ENCODE measurements around the gene DIRAS1.

DIRAS1 gene

DNA sequence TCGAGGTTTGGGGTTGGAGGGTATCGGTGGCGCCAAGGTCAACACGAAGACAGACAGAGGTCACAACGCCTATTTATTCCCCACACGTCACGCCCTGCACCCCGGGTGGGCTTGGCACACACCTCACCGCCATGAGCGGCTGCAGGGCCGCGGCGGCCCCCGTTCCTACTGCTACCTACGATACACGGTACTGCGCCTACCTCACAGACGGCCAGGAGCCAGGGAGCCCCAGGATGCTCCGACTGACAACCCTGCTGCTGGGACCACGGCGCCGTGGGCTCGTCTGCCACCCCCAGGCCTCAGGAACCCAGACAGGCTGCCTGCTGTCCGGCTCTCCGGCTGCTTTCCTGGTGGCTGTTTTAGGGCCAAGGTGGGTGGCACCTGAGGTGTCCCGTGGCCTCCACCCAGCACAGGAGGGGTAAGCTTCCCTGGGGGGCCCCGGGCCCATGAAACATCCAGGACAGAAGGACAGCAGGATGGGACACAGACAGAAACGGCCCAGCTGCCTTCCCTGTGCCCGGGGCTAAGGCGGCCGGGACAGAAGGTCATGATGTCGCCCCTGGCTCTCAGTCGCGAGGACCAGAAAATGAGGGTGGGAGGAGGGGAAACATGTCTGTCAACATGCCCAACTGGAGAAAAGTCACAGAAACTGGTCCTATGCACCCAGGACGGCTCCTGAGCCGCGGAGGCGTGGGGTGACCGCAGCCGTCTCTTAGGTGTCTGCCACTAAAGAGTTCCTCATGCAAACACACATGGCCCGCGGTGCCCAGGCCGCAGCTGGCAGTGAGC, 33.7 kb upstream of the DIRAS1 start:
- DNase-seq: no peak

DNA sequence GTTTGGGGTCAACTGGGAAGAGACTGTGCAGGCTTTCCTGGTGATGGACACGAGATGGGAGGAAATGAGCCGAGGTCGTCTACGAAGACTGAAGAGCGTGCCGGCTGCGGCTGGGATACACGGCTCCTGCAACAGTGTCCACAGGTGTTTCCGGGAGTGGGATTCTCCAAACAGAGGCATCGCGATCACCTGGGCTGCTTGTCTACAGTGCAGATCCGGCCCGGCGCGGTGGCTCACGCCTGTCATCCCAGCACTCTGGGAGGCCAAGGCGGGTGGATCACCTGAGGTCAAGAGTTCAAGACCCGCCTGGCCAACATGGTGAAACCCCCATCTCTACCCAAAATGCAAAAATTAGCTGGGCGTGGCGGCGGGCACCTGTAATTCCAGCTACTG, 30.3 kb upstream of the DIRAS1 start:
- DNase-seq: no peak

DNA sequence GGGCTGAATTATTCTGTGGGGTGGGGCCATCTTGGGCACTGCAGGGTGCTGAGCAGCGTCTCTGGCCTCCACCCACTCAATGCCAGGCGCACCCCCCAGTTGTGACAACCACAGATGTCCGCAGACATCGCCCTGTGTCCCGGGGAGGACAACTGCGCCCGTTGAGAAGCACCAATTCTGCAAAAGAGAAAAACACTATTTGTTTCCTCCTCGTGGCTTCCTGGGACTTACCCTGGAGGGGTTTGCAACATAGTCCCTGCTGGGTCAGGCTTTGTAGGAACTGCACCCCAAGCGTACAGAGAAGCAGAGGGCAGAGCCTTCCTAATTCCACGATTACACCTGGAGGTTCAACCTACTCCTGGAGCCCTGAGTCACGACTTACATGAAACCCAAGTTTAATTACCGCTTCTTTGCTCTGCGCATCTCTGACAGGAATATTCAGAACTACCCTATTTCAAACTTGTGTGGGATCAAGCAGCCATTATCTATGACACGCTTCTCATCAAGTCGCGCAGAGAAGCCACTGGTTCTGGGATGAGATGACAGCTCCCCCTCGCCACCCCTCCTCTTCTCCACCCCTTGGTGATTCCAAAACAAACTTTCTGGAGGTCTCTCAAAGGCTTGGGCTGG, 29.8 kb upstream of the DIRAS1 start:
- DNase-seq: no peak

DNA sequence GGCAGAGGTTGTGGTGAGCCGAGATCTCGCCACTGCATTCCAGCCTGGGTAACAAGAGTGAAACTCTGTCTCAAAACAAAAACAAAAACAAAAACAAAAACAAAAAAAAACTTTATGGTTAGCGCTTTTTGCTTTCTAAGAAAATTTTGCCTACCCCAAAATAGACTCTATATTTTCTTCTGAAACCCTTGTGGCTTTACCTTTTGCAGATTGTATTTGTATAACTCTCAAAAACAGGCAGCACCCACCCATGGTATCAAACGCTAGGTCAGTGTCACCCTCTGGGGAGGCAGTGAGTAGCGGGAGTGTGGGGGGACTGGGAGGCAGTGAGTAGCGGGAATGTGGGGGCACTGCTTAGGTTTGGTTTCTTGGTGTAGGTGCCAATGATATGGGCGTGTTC, 26.2 kb upstream of the DIRAS1 start:
- no peak for DNase-seq

DNA sequence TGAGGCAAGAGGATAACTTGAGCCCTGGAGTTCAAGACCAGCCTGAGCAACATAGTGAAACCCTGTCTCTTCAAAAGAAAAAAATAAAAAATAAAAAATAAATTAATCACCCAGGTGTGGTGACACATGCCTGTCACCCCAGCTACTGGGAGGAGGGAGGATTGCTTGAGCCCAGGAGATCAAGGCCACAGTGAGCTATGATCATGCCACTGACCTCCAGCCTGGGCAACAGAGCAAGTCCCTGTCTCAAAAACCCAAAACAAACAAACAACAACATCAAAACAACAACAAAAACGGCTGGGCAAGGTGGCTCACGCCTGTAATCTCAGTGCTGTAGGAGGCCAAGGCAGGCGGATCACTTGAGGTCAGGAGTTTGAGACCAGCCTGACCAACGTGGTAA, 22.9 kb upstream of the DIRAS1 start:
- DNase-seq: no peak

DNA sequence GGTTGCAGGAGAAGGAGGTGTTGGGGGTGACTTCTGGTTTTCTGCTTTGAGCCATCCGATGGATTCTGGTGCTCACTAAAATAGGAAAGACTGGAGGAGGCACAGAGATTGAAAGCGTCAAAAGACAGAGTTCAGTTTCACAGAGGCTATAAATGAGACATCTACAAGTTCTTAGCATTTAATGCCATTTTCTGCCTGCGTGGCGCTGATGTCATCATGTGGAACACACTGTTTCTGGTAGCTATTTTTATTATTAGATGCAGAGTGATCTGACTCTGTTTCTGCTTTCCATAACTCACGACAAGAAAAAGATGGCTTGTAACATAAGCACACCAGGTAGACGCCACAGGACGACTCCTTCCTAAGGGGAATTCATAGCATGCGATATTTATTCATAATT, 21.9 kb upstream of the DIRAS1 start:
- DNase-seq: no peak

DNA sequence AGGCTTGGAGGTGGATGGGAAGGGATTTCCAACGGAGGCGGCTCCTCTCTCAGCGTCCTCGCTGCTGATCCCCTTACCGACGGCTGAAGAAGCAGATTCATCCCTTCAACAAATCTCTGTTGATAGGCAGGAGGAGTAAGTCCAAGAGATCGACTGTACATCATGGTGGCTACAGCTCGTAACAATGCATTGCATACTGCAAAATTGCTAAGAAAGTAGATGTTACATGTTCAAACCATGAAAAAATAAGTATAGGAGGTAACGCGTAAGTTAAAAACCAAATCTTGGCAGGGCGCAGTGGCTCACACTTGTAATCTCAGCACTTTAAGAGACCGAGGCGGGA, 19.1 kb upstream of the DIRAS1 start:
- no peak for DNase-seq

- peak; percentile 98 to 100 for DNase-seq
Measured at GRCh38 chr19:2739602-2740313, 18.6 kb upstream of the DIRAS1 start, which contains the start of gene SLC39A3. SLC39A3 (minus strand) TSS chr19:2740017; CDS start chr19:2737257, 2,760 bp downstream.

DNA sequence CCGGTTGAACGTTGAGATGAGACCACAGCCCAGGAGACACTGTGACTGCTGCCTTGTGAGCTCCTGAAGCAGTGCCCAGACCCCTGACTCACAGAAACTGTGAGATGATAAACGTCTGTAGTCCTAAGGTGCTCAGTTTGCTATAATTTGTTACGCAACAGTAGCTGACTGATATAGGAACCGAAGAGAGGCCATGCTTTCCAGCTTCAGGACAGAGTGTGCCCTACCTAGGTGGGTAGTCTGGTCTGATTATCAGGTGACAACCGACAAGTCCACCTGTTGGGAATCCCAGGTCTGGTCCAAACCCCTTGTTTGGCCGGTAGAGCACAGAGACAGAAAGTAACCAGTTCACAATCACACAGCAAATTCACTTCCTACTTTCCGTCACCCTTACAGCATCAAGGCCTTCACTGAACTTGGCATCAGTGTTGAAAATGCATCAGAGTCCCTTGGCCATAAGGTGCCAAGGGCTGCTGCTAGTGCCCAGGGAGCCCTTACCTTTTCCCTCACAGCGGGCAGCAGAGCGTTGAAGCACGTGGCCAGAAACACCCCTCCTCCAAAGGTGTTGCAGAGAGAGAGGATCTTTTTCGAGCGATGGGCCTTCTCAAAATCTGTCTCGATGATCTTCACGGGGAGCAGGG, 15.5 kb upstream of the DIRAS1 start:
- DNase-seq: no peak

DNA sequence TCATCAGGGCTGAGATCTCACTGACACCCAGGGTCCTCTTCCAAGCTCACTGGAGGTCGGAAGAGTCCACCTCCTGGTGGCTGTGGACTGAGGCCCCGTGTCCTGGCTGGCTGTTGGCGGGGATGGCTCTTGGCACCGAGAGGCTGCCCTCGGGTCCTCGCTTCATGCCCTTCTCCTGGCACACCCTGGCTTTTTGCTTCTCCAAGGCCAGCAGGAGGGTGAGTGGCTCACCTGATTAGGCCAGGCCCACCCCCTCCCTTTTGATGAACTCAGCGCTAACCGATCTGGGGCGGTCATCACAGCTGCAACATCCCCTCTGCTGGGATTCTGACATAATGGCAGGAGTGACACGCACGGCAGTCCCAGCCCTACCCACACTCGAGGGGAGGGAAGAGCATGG, 14.2 kb upstream of the DIRAS1 start:
- DNase-seq: no peak

DNA sequence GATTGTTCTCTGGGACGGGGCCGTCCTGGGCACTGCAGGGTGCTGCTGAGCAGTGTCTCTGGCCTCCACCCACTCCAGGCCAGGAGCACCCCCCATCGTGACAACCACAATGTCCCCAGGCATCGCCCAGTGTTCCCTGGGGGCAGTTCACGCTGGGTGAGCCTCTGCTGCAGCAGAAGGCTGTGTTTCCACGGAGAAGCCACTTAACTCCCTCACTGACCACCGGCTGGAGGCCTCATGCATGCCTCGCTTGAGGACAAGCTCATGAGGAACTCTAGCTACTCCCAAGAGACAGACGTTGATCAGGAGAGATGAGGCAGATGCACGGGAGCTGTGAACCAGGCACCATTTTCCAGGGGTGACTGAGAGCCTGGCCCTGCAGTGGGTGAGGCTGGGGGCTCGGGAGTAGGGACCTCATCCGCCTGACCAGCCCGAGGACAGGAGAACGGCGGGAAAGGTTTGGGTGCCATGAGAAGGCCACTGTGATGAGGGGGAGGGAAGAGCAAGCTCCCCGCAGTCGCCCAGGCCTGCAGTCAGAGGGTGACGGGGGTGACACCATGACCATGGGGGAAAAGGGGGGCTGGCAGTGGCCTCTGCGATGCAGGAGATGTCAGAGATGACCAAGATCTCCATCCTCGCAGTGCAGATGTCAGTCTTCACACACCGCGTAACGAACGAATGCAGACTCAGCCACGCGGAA, 13.6 kb upstream of the DIRAS1 start:
- DNase-seq: no peak

- DNase-seq: no peak
Measured at GRCh38 chr19:2733930-2734588, 12.9 kb upstream of the DIRAS1 start.

DNA sequence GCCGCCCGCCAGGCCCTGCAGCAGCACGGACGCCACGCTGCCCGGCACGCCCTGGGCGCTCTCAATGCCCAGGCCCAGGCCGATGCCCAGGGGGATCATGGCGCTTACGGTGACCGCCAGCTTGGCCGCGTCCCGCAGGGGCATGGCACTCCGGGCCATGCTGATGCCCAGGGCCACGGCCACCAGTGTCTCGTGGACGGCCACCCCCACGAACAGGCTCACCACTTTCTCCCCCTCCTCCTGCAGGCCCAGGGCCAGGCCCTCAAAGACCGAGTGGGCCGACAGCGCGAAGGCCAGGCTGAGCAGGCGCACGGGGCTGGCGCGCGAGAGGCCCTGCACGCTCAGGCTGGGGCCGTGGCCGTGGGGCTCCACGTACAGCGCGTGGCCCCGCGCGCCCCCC, 11.7 kb upstream of the DIRAS1 start:
- DNase-seq: no peak

GRCh38 chr19:2732157-2732725, 11.1 kb upstream of the DIRAS1 start:
- no peak for DNase-seq

DNA sequence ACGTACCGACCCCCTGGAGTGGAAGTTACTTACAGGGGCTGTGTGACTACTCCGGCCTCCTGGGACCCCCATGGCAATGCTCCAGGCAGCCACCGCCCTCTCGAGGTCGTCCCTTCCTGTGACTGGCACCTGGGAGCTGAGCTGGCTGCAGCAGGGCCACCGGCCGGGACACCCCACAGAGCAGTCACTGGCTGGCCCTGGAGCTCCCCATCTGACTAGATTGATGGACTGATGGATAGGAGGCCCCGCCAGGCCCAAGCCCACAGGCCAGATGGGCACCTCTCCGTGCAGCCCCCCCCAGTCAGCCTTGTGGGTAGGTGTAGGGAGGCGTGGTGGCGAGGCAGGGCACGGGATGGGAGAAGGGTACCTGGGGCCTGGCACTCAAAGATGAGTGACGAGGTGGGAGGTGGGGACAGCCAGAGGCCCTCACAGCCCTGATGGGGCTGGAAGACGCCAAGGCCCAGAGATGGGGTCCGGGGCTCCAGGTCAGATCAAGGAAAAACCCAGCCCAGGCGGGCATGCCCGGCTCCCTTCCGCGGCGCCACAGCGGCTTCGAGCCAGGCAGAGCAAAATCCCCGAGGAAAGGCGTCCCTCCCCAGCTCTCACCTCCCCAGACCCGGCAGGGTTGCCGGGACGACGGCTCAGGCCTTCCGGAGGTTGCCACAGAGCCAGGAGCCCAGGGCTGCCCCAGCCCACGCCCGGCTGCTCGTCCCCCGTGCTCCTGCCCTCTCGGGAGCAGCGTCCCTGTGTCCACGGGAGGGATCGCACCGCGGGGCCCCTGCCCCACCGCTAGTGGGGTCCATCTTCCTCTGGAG, 10.2 kb upstream of the DIRAS1 start:
- DNase-seq: no peak

DNA sequence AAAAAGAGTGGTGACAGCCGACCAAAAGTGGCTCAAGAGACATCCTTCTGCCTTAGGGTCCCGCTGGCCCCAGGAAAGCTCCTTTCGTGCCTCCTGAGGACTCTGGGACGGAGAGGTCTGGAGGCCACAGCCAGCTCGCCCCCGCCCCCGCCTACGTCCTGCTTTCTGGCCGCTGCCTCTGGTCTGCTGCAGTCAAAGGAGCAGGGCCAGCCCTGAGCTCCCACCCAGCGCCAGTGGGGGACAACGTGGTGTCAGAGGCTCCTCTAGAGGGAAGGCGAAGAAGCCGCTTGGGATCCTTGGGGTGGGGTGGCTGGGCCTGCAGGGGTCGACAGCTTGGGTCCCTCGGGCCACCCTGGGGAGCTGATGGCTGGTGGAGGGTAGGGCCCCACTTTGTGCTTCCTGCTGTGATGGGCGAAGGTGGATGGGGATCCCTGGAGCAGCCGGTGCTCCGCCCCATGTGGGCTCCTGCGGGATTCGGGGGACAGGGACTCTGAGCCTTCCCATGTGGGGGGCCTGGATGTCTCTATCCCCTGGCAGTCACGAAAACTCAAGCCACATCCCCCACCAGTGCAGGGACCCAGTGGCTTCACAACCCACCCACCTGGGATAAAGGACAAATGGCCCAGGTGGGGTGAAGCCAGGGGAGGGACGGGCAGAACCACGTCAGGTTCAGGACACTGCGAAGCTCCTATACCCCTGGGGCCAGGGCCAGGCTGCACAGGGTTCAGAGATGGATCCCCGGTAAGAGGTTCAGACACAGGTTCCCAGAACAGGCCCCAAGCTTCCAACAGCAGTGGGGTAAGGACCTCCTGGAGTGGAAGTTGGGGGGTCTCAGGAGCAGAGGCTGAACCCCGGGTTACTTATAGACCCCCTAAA, 9.0 kb upstream of the DIRAS1 start:
- DNase-seq: no peak

DNA sequence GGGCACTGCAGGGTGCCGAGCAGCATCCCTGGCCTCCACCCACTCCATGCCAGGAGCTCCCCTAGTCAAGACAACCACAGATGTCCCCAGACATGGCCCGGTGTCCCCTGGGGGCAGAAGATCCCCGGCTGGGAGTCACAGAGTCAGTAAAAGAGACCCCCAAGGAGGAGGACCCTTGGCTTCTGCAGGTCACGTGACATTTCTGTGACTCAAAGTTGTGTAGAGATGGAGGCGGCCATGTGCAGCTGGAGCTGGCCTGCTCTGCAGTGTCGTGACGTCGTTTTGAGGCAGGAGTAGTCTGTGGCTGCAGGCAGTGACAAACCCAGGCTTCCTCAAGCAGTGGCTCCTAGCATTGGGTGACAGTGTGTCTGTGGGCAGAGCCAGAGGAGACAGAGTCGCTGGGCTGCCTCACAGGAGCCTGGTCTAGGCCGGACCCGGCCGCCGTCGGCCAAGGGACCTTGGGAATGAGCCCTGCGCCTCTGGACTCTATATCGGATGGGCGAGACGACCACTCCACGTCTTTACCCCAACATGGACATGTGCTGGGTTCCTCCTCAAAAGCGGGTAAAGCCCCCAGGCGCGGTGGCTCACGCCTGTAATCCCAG, 7.7 kb upstream of the DIRAS1 start:
- DNase-seq: no peak

DNA sequence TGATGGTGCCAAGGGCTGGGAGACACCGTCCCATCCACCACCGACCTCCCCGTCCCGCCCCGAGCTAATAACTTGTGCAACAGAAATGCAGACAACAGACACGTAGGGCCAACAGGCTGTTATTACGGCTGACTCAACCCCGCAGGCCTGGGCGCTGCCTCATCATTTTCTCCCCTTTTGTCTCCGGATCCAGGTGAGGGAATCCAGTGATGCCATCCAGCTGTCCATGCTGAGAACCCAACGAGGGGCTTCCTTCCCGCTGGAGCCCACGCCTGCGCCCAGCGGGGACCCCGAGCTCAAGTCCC, 6.4 kb upstream of the DIRAS1 start:
- no peak for DNase-seq

DNA sequence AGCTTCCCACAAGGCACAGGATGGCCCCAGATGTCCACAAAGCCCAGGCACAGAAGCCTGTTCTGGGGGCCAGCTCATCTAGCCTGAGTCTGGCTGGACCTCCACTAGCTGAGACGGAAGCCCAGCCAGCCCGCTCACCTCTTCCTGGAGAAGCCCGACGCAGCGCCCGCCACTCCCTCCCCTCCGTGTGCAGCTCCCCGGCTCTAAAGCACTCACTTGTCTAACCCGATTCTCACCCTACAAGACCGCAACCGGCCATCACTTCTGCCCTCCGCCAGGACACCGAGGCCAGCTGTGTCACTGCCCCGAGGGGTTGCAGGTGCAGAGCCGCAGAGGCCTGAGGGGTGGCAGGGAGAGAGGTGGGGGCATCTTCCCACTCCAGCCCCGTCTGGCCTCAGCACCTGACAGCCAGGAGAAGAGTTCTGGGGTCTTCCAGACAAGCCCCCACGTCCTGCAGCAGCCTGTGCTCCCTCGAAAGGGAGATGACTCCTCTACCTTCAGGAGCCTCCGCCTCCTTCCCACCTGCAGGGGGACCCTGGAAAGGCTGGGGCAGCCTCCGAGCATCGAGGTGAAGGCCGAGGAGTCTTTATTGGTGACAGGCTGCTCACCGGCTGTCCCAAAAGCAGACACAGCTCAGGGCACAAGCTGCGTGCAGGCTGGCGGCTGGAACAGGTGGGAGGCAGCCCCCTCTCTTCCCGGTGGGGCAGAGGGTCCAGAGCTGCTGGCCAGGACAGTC, 5.9 kb upstream of the DIRAS1 start:
- no peak for DNase-seq

Data from CD4-positive, alpha-beta T cell treated with Interleukin-1 beta for 1 hour (primary cell).